ENCODE data around the gene BICD2.

DNA sequence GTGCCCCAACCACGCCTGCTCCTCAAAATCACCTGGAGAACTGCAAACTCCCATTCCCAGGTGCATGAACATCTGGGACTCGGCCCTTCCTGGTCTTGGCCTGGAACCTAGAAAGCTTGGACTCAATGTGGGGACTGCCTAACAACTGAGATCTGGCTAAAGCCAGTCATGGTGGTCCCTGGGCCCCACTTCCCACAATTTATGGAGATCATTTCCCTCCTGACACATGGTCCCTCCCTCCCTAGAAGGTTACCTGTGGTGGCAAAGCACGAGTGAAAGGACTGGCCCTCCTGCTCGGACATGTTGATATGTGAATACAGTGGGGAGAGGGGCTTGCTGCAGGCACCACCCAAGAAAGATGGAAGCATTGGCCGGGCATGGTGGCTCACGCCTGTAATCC is 18.8 kb downstream of the BICD2 start:
- TF ChIP-seq POLR2A (IDR thresholded peaks at IDR 0.05) (no peak), POLR2AphosphoS5 (IDR thresholded peaks at IDR 0.05) (no peak), EP300 (IDR thresholded peaks at IDR 0.05) (no peak)
- TF ChIP-seq, protein P1, sequence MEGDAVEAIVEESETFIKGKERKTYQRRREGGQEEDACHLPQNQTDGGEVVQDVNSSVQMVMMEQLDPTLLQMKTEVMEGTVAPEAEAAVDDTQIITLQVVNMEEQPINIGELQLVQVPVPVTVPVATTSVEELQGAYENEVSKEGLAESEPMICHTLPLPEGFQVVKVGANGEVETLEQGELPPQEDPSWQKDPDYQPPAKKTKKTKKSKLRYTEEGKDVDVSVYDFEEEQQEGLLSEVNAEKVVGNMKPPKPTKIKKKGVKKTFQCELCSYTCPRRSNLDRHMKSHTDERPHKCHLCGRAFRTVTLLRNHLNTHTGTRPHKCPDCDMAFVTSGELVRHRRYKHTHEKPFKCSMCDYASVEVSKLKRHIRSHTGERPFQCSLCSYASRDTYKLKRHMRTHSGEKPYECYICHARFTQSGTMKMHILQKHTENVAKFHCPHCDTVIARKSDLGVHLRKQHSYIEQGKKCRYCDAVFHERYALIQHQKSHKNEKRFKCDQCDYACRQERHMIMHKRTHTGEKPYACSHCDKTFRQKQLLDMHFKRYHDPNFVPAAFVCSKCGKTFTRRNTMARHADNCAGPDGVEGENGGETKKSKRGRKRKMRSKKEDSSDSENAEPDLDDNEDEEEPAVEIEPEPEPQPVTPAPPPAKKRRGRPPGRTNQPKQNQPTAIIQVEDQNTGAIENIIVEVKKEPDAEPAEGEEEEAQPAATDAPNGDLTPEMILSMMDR (IDR thresholded peaks at IDR 0.05) = no peak

Data from suprapubic skin (tissue), 4 donors.